M059J (cell line): Measurements from ENCODE around the gene NEURL4. TPM values are rescaled to one million over a fixed set of nuclear protein-coding genes. Genes with fewer than 3 reads are reported as not detected.

ENCODE experiments used
- DNase-seq: peaks from one replicate; pipeline ENCODE4 v3.0.0-alpha.2; 2012; ENCODE audit warnings: low read depth
- total RNA-seq: library from RNA; depleted of rRNA; stranded (reverse); fragments of >200 nt; shearing (Covaris generic); gene quantifications from 2 replicates; pipeline ENCODE4 v1.2.3, GENCODE V29; 2014

NEURL4 gene
- total RNA-seq, 1 experiment from 2014 or later, result 8.0 TPM

DNA sequence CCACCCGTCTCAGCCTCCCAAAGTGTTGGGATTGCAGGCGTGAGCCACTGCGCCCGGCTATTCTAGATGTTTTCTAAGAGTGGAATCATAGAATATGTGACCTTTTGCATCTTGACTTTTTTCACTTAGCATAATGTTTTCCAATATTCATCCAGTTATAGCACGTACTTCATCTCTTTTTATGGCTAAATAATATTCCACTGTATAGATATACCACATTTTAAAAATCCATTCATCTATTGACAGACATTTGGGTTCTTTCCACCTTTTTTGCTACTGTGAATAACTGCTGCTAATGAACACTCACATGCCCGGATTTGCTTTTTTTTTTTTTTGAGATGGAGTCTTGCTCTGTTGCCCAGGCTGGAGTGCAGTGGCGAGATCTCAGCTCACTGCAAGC is 25.0 kb downstream of the NEURL4 start:
- DNase-seq, result no peak

DNA sequence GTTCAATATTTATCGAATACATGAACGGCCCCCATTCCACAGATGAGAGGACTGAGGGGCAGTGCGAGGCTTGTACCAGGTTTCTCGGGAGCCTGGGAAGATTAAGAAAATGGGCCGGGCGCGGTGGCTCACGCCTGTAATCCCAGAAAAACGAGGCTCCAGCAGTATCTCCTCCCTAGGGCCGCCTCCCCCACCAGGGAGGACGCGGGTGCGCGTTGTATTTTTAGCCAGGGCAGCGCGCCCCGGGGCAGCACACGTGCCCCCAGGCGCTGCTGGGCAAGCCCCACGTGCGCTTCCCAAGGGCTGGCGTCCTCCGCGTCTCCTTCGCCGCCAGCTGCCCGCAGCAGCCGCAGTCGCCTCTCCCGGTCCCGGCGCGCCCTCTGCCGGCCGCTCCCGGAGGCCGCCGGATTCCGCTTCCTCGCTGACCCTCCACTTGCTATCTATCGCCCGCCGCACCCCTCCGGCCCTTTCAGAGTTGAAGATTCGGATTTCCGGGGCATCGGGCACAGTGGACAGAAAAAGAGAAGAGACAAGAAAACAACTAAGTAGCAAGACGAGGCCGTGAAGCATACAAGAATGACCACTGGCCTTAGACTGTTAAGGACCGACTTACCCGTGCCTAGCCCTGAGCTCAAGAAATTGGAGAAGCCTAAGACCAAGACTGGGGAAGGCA is 32.8 kb downstream of the NEURL4 start:
- peak; percentile 73 for DNase-seq

DNA sequence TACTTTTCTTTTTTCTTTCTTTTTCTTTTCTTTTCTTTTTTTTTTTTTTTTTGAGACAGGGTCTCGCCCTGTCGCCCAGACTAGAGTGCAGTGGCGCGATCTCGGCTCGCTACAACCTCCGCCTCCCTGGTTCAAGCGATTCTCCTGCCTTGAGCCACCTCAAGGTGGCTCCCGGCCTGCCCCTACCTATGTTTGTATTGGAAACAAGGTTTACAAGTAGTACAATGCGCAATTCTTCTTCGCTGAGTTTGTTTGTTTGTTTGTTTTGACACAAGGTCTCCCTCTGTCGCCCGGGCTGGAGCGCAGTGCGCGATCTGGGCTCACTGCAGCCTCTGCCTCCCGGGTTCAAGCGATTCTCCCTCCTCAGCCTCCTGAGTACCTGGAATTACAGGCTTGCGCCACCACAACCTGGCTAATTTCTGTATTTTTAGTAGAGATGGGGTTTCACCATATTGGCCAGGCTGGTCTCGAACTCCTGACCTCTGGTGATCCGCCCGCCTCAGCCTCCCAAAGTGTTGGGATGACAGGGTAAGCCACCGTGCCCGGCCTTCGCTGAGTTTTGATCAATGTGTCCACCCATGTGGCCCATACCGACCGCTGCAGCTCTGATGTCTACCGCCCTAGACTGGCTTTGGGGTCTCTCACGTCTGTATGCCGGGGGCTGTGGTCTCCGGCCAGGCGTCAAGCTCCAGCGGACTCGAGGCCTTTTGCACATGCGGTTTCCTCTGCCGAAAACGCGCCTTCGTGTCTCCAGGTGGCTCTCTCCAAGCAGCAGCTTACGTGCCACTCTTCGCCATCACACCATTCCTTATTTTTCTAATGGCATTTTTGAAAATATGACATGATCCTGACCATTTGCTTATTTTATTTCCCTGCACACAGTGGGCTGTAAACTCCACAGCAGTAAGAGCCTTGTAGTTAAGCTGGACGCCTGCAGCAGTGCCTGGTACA is 33.6 kb downstream of the NEURL4 start:
- DNase-seq, result no peak

DNA sequence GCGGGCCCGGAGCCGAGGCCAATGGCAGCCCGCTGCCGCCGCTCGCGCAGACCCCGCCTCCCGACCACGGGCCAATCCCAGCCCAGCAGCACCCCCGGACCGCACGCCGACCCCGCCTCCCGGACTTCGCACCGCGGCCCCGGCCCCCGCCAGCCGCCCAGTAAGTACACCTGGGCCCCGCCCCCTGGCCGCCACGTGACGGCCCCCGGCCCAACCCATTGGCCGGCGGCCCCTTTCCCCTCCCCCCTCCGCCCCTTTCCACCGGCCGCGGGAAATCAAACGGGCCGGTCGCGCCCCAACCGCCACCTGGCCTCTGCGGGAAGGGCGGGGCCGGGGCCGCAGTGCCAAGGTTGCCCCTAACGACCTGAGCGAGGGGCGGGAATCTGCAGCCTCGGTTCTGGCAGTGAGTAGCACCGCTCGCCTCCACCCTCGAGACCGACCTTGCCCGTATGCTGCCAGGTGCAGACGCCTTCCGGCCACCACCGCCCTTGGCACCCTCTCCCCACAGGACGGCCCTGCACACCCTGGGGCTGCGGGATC is 34.5 kb downstream of the NEURL4 start, which contains the start of gene YBX2:
YBX2 (minus strand) TSS at position 26 of the 540 bp plus-strand sequence. CDS start 139 bp downstream, outside the sequence.
- peak; percentile 66 for DNase-seq

DNA sequence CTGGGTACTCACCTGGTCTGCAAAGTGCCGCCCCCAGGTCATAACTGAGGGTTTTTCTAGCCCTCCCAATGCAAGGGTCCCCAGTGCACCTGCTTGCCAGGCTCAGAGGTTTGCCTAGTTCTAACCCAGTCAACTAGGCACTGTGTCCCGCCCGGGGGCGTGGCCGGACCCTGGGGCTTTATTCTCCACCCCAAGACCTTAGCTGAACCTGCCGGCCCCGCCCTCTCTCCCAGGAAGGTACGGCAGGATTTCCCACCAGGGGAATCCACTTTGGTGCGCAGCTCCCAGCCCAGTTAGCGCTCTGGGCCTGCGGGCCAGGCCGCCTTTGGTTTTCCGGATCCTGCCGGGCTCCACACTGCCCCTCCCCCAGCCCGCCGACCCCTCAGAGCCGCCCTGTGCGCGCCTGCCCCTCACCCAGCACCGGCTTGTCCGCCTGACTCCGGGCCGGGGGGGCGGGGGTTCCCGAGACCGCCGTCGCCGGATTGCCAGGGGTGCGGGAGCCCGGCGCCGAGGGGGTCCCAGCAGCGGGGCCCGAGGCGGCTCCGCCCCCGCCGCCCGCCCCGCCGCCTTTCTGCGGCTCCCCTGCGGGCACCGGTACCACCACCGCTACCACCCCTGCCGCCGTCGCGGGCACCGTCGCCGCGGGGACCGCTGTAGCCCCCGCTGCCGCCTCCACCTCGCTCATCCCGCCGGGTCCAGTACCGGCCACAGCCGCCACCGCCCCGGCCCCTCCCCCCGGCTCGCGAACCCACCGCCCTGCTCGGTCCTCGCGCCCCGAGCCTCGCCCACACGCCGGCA is 35.1 kb downstream of the NEURL4 start:
- no peak for DNase-seq

DNA sequence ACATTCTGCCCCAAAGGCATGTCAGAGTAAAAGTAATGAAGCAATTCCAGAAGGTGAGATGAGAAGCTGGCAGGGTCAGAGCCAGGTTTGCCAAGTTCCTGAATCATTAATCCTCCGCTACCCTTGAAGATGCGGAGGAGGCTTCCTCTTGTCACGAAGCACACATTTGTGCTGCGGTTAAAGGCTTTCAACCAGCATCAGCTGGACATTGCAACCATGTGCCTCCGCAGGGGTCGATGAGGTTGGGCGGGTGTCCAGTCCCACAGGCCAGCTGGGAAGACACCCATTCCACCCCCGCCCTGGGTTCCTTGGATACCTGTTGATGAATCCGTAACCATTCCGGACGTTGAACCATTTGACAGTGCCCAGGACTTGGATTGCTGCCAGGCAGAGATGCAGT is 36.0 kb downstream of the NEURL4 start:
- DNase-seq, result peak; percentile 76

DNA sequence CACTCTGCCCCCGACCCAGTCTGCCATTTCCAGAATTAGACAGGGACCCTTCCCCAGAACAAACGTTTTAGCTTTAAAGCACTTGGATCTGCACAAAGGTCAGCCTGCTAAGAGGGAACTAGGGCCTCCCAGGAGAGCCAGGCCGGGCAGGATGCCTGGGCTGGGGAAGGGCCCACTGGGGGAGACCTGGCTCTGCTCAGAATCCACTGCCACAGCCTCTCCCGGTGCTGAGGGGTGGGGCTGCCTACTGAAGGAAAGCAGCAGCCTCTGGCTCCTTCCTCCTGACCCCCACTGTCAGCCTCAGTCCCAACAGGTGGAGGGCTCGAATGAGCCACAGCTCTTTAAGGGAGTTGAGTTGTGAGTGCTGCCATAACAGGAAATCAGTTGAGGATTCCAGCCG is 36.4 kb downstream of the NEURL4 start:
- no peak for DNase-seq

DNA sequence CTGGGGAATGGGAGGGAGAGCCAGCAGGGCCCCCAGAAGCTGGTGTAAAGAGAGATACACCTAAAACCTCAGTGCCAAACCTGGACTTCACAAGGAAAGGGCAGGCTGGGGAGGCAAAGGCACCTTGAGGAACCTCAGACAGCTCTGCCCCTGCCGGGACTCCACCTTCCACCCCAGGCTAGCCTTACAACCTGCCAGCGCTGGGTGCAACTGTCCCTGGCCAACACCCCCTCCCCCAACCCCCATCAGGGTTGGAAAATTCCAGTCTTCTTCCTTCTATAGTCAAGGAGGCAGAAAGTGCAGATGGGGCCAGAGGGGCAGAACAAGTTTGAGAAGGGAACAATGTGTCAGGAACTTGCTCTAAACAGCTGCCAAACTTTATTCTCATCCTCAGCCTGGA is 36.9 kb downstream of the NEURL4 start:
- DNase-seq, result no peak

DNA sequence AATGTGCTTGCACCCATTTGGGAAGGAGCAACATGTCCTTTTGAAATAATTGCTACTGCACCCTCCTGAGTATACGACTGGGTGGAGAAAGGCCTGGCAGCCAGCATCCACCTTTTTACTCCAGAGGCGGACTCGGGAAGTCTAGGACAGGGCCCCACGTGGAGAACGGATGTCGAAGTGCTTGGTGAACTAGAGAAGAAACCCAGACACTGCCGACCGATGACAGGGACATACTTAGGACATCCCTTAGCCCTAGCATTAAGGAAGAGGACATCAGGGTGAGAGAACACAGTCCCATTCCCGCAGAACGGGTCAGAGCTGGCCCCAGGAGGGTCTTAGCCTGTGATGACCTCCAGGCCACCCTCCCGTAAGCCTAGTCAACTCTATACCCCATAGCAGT is 38.5 kb downstream of the NEURL4 start:
- DNase-seq, result no peak

DNA sequence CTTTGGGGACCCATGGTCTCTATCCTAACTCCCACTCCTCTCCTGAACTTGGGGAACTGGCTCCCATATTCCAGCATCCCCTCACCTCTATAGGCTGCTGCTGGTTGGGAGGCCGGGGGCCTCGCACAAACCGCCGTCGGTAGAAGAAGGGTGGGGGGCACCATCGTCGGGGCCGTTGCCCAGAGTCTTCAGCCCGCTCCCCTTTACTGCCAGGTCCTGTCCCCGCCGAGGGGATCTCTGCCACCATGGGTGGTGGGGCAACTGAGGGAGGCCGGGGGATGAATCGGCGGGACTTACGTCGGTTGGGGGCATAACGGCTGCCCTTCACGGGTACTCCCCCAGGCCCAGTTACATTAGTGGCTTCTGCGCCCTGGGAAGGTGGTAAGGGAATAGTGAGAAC is 39.0 kb downstream of the NEURL4 start:
- DNase-seq, result no peak

DNA sequence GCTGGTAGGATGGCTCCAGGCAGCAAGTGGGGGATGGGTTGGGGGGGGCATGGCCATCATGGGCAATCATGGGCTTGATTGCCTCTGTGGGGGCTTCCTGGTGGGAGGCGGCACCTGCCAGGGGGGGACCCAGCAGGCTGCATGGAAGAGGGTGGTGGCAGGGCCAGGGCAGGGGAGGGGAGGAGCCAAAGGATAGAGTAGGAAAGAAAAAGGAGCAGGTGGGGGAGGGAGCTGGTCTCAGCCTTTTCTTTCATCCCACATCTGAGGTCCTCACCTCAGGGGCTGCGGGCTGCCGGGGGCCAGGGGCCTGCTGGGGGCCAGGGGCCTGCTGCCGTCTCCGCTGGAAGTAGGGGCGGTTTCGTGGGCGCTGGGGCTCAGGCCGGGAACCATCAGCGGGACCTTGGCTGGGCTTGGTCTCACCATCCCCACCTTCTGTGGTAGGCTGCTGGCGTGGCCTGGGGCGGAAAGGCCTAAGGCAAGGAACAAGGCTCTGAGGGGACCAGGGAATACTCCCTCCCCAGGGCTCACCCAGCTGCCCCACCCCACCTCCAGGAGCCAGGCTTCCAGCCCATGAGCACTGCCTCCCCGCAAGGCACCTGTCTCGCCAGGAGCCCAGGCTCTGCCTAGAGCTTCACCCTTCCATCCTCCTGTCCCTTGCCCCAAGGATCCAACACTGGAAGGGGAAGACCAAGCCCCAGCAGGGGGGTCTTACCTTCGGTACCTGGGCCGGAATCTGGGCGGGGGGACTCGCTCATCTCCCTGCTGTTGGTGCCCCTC is 39.7 kb downstream of the NEURL4 start:
- no peak for DNase-seq

DNA sequence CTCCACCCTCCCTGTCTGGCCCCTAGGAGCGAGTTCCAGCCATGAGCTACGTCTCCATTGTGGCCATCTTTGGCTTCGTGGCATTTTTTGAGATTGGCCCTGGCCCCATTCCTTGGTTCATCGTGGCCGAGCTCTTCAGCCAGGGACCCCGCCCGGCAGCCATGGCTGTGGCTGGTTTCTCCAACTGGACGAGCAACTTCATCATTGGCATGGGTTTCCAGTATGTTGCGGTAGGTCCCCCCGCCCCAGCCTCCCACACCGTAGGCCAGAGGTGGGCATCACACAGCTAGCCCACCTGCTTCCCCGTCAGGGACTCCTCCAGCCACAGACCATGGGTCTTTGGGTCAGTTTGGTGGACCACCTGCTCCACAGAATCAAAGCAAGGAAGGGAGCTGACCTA is 43.5 kb downstream of the NEURL4 start:
- no peak for DNase-seq

DNA sequence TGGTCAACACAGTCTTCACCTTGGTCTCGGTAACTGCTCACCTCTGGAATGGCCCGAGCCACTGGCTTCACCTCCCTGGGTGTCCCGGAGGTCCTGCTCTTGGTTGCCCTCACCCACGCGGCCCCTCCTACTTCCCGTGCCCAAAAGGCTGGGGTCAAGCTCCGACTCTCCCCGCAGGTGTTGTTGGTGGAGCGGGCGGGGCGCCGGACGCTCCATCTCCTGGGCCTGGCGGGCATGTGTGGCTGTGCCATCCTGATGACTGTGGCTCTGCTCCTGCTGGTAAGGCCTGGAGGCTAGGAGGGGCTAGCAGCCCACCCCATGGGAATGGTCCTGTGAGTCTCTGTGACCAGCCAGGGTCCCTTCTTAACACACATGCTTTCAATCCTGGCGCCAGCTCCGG is 44.2 kb downstream of the NEURL4 start:
- no peak for DNase-seq

DNA sequence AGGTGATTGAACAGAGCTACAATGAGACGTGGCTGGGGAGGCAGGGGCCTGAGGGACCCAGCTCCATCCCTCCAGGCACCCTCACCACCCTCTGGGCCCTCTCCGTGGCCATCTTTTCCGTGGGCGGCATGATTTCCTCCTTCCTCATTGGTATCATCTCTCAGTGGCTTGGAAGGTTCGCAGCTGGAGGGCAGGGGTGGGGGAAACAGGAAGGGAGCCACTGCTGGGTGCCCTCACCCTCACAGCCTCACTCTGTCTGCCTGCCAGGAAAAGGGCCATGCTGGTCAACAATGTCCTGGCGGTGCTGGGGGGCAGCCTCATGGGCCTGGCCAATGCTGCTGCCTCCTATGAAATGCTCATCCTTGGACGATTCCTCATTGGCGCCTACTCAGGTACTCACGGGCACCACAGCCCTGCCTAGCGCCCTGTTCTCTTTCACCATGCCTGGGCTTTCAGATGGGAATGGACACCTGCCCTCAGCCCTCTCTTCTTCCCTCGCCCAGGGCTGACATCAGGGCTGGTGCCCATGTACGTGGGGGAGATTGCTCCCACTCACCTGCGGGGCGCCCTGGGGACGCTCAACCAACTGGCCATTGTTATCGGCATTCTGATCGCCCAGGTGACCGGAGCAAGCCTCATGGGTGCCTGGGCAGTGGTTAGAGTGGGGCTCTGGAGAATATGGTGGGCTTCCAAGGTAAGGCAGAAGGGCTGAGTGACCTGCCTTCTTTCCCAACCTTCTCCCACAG is 45.5 kb downstream of the NEURL4 start:
- no peak for DNase-seq

DNA sequence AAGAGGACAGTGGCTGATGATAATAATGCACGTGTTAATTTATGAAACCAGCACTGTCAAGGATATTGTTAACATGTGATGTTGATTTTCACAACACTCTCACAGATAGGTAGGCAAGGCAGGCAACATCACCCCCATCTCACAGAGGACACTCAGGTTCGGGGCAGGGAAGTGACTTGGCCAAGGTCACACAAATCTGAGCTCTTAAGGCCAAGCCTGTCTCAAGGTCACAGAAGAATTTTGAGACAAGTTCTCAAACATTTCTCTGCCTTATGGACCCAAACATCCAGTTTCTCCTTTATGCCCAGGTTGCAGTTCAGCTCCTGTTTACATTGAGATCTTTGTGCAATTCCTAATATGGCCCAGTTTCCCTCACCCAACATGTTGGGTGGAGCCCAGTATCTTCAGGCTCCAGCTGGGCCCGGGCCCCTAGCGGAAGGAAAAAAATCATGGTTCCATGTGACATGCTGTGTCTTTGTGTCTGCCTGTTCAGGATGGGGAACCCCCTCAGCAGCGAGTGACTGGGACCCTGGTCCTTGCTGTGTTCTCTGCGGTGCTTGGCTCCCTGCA is 46.3 kb downstream of the NEURL4 start:
- no peak for DNase-seq

DNA sequence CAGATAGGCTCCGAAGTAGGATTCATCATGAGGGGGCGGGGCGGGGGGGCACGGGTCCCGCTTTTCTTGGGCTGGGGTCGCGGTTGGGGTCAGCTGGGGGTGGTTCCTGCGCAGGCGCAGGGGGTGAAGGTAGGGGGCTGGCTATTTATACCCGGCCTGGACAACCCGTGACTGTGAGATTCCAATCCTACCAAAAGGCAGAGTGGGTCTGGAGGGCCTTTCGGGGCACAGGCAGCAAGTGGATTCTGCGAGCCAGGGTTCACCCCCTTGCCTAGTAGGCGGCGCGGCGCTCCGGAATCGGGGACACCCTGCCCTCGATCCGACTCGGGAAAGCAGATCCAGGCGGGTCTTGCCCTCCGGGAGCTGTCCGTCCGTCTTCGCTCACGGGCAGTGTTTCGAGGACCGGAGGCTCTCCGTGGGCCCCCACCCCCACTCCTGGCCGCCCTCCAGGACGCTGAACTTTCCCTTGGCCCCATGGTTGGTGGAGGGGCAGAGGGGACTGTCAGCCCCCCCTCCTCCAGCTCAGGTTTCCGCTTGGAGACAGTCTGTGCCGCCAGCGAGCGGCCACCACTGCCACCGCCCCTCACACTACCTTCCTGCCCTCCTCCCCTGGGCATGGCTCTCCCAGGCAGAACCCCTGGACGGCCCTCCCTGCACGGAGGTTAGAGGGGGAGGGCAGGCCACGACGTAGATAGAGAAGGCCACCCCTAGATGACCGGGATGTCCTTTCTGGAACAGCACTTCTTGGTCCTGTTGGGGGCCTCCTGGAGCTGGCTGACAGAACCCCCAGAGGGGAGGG is 47.0 kb downstream of the NEURL4 start:
- no peak for DNase-seq

DNA sequence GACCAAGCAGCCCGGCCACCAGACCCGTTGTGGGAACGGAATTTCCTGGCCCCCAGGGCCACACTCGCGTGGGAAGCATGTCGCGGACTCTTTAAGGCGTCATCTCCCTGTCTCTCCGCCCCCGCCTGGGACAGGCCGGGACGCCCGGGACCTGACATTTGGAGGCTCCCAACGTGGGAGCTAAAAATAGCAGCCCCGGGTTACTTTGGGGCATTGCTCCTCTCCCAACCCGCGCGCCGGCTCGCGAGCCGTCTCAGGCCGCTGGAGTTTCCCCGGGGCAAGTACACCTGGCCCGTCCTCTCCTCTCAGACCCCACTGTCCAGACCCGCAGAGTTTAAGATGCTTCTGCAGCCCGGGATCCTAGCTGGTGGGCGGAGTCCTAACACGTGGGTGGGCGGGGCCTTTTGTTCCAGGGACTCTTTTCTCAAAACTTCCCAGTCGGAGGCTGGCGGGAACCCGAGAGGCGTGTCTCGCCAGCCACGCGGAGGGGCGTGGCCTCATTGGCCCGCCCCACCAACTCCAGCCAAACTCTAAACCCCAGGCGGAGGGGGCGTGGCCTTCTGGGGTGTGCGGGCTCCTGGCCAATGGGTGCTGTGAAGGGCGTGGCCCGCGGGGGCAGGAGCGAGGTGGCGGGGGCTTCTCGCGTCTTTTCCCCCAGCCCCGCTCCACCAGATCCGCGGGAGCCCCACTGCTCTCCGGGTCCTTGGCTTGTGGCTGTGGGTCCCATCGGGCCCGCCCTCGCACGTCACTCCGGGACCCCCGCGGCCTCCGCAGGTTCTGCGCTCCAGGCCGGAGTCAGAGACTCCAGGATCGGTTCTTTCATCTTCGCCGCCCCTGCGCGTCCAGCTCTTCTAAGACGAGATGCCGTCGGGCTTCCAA is 47.8 kb downstream of the NEURL4 start, which contains the start of gene SLC2A4:
SLC2A4 (plus strand) TSS at position 645 of the 879 bp plus-strand sequence; CDS start at position 862, 217 bp downstream.
- peak; percentile 91 for DNase-seq

DNA sequence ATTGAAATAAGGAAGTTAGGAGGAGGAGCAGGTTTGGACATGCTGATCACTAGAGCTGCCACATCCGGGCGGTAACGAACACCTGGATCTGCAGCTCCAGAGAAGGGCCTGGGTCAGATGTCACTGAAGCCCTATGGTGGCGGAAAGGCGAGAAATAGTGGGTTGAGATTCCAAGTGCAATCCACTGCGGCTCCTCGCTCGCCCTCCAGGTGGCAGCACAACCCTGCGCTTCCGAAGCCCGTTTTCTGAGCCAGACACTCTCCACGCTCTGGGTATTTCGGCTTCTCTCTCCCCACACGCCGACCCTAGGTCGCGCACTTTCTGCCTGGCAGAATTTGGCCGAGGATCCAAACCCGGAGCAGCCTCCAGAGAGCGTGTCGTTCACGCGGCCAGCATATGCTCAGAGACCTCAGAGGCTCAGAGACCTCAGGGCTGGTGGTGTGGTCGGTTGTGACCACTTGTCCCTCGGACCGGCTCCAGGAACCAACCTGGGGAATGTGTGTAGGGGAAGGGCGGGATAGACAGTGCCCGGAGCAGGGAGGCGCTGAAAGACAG is 48.5 kb downstream of the NEURL4 start:
- peak; percentile 76 for DNase-seq
